ENCODE measurements around the gene ZDHHC8. TPM values are rescaled to one million over a fixed set of nuclear protein-coding genes. Genes with fewer than 3 reads are reported as not detected.

The ZDHHC8 gene
- total and polyA plus RNA-seq, 12 donors, result 5.7 to 109 (median 36.1) TPM

GRCh38 chr22:20115691-20116375, 15.8 kb upstream of the ZDHHC8 start, which contains the start of gene RANBP1:
Gene RANBP1, plus strand, starts transcription at chr22:20116104. Its CDS starts 81 bp downstream, at chr22:20116185.
- no peaks in the 10 kb centered on the region for H3K27me3 ChIP-seq
- 51 to 64% (median 55%) methylated on average over 6 to 30 of the region's 30 CpGs for WGBS, 4 donors
- H3K36me3 ChIP-seq (replicated peaks in 1 of 2), result peaks cover 0 to 63% of the 10 kb centered on the region in 2 donors
- intact Hi-C loops (cut with DNase I), result no loop called here
- H3K4me3 ChIP-seq, result peak within 1 kb of the TSS; percentile 31 to 90 (median 90)
- H3K27ac ChIP-seq, result peak within 1 kb of the TSS; percentile 31 to 96 (median 90)
- H3K4me1 ChIP-seq (replicated peaks in 1 of 2), result peaks cover 19 to 34% of the 10 kb centered on the region in 2 donors
- peak in 3 of 7 donors; percentile 46 to 72 (median 47) for DNase-seq
- TF ChIP-seq POLR2A (IDR thresholded peaks at IDR 0.05), result no peak
- TF ChIP-seq CTCF (IDR thresholded peaks at IDR 0.05), result no peak
- no peaks in the 10 kb centered on the region for H3K9me3 ChIP-seq (replicated peaks in 1 of 3)

- Histone ChIP-seq H3K4me3 (peak overlapping the region; percentile 31 to 90 (median 90)), H3K4me1 (replicated peaks in 1 of 2) (peaks cover 19 to 34% of the 10 kb centered on the region in 2 donors), H3K36me3 (replicated peaks in 1 of 2) (peaks cover 0 to 60% of the 10 kb centered on the region in 2 donors), H3K9me3 (replicated peaks in 1 of 3) (no peaks in the 10 kb centered on the region), H3K27ac (peak overlapping the region; percentile 31 to 96 (median 90)), H3K27me3 (no peaks in the 10 kb centered on the region)
- intact Hi-C loops (cut with DNase I), result no loop called here
- TF ChIP-seq CTCF (IDR thresholded peaks at IDR 0.05), result no peak
- no peak for TF ChIP-seq POLR2A (IDR thresholded peaks at IDR 0.05)
- WGBS, 4 donors, result 3 to 34% (median 6%) methylated on average over 9 to 27 of the region's 27 CpGs
- peak in 5 of 7 donors; percentile 43 to 76 (median 60) for DNase-seq
Observed at GRCh38 chr22:20116376-20116950, 15.1 kb upstream of the ZDHHC8 start.

GRCh38 chr22:20116951-20117632, 14.5 kb upstream of the ZDHHC8 start, which contains the start of gene TRMT2A:
Gene TRMT2A, minus strand, starts transcription at chr22:20117226. Its CDS starts 320 bp downstream, at chr22:20116906.
- 0 to 1% (median 0%) methylated on average over 39 to 88 of the region's 88 CpGs; no CpG with 5 or more reads in 1 of the 4 donors for WGBS, 4 donors
- TF ChIP-seq POLR2A (IDR thresholded peaks at IDR 0.05) (peak; percentile 6 to 80), CTCF (IDR thresholded peaks at IDR 0.05) (peak in 1 of 6 experiments; percentile 28)
- Histone ChIP-seq H3K27ac (peak within 1 kb of the TSS; percentile 31 to 96 (median 90)), H3K9me3 (replicated peaks in 1 of 3) (no peaks in the 10 kb centered on the region), H3K27me3 (no peaks in the 10 kb centered on the region), H3K36me3 (replicated peaks in 1 of 2) (peaks cover 0 to 57% of the 10 kb centered on the region in 2 donors), H3K4me3 (peak within 1 kb of the TSS; percentile 38 to 90 (median 90)), H3K4me1 (replicated peaks in 1 of 2) (peaks cover 19 to 34% of the 10 kb centered on the region in 2 donors)
- peak; percentile 98 to 99 (median 98) for DNase-seq
- intact Hi-C loops (cut with DNase I), result no loop called here
